H9 (cell line): ENCODE results near the gene BCL2L2. TPM values are rescaled to one million over a fixed set of nuclear protein-coding genes. Genes with fewer than 3 reads are reported as not detected.

Experiments used
- DNase-seq: peaks from one replicate; pipeline ENCODE4 v3.0.0-alpha.2; 2017
- H2AFZ ChIP-seq: one replicate; pipeline ENCODE4 v1.6.1; 2013; ENCODE audit warnings: mild to moderate bottlenecking, low read length, control low read depth, moderate library complexity
- H2AK5ac ChIP-seq: 2 replicates; pipeline ENCODE4 v1.6.1; 2013; ENCODE audit warnings: low read length, control low read depth, mixed read lengths; ENCODE audit not compliant: insufficient read length
- H2BK120ac ChIP-seq: one replicate; pipeline ENCODE4 v1.6.1; 2013; ENCODE audit warnings: low read depth, mild to moderate bottlenecking, low read length, control low read depth, inconsistent platforms; ENCODE audit not compliant: poor library complexity, severe bottlenecking
- H2BK12ac ChIP-seq: 2 replicates; pipeline ENCODE4 v1.6.1; 2013; ENCODE audit warnings: low read length, control low read depth, mixed read lengths, low read depth; ENCODE audit not compliant: insufficient read length
- H2BK15ac ChIP-seq: 2 replicates; pipeline ENCODE4 v1.6.1; 2013; ENCODE audit warnings: low read depth, low read length, control low read depth
- H2BK20ac ChIP-seq: one replicate; pipeline ENCODE4 v1.6.1; 2013; ENCODE audit warnings: low read depth, mild to moderate bottlenecking, low read length, control low read depth, inconsistent platforms; ENCODE audit not compliant: poor library complexity, severe bottlenecking
- H2BK5ac ChIP-seq: 2 replicates; pipeline ENCODE4 v1.6.1; 2013; ENCODE audit warnings: low read length, control low read depth, mixed read lengths; ENCODE audit not compliant: insufficient read length
- H3K14ac ChIP-seq: 2 replicates; pipeline ENCODE4 v1.6.1; 2013; ENCODE audit warnings: low read length, control low read depth; ENCODE audit not compliant: insufficient read depth
- H3K18ac ChIP-seq: 2 replicates; pipeline ENCODE4 v1.6.1; 2013; ENCODE audit warnings: low read depth, mild to moderate bottlenecking, mixed read lengths, low read length, control low read depth; ENCODE audit not compliant: insufficient read length
- H3K23ac ChIP-seq: 2 replicates; pipeline ENCODE4 v1.6.1; 2013; ENCODE audit warnings: low read length, control low read depth, mixed read lengths, low read depth; ENCODE audit not compliant: insufficient read length
- H3K23me2 ChIP-seq: 2 replicates; pipeline ENCODE4 v1.6.1; 2013; ENCODE audit warnings: low read depth, mild to moderate bottlenecking, mixed read lengths, low read length, control low read depth; ENCODE audit not compliant: insufficient read length, poor library complexity, severe bottlenecking
- H3K27ac ChIP-seq: 2 replicates; pipeline ENCODE4 v1.5.1; 2013; ENCODE audit warnings: low read length, control low read depth, mixed read lengths, low read depth; ENCODE audit not compliant: insufficient read length
- H3K27me3 ChIP-seq: 2 replicates; pipeline ENCODE4 v1.6.1; 2013; ENCODE audit warnings: low read length, control low read depth, inconsistent platforms; ENCODE audit not compliant: insufficient read depth
- H3K4ac ChIP-seq: 2 replicates; pipeline ENCODE4 v1.6.1; 2013; ENCODE audit warnings: low read depth, mild to moderate bottlenecking, control low read depth, inconsistent platforms, low read length, moderate library complexity
- H3K4me1 ChIP-seq: 2 replicates; pipeline ENCODE4 v1.6.1; 2013; ENCODE audit warnings: low read length, control low read depth, inconsistent platforms; ENCODE audit not compliant: insufficient read depth
- H3K4me2 ChIP-seq: 2 replicates; pipeline ENCODE4 v1.6.1; 2013; ENCODE audit warnings: low read length, control low read depth, mixed read lengths; ENCODE audit not compliant: insufficient read length, insufficient read depth
- H3K56ac ChIP-seq: 2 replicates; pipeline ENCODE4 v1.6.1; 2013; ENCODE audit warnings: low read depth, mild to moderate bottlenecking, mixed read lengths, low read length, control low read depth; ENCODE audit not compliant: insufficient read length
- H3K79me1 ChIP-seq: 2 replicates; pipeline ENCODE4 v1.6.1; 2013; ENCODE audit warnings: low read depth, mild to moderate bottlenecking, moderate library complexity, low read length, control low read depth, inconsistent platforms; ENCODE audit not compliant: insufficient read depth, poor library complexity, severe bottlenecking
- H3K79me2 ChIP-seq: 2 replicates; pipeline ENCODE4 v1.6.1; 2013; ENCODE audit warnings: low read length, control low read depth, inconsistent platforms; ENCODE audit not compliant: insufficient read depth
- H3K9ac ChIP-seq: 2 replicates; pipeline ENCODE4 v1.6.1; 2013; ENCODE audit warnings: low read length, control low read depth, mixed read lengths; ENCODE audit not compliant: insufficient read length; ENCODE audit errors: extremely low read depth
- H3K9me3 ChIP-seq: one replicate; pipeline ENCODE4 v1.6.1; 2013; ENCODE audit warnings: low read depth, low read length, inconsistent platforms; ENCODE audit not compliant: control insufficient read depth
- H3T11ph ChIP-seq: one replicate; pipeline ENCODE4 v1.6.1; 2013; ENCODE audit warnings: mild to moderate bottlenecking, low read length, control low read depth, inconsistent platforms
- H4K20me1 ChIP-seq: one replicate; pipeline ENCODE4 v1.6.1; 2013; ENCODE audit not compliant: control insufficient read depth, insufficient read length, insufficient read depth
- H4K5ac ChIP-seq: 2 replicates; pipeline ENCODE4 v1.6.1; 2013; ENCODE audit warnings: low read depth, mild to moderate bottlenecking, mixed read lengths, low read length, control low read depth; ENCODE audit not compliant: insufficient read length
- H4K8ac ChIP-seq: replicated peaks from 2 replicates; pipeline ENCODE4 v1.6.1; 2013; ENCODE audit warnings: low read length, control low read depth, mixed read lengths, low read depth; ENCODE audit not compliant: insufficient read length
- H4K91ac ChIP-seq: 2 replicates; pipeline ENCODE4 v1.6.1; 2013; ENCODE audit warnings: low read depth, mild to moderate bottlenecking, moderate library complexity, mixed read lengths, low read length, control low read depth; ENCODE audit not compliant: insufficient read length
- H3K27ac Mint-ChIP-seq, 3 experiments: 2 replicates in 2 of 3; 3 replicates in 1 of 3; pipeline ENCODE4 v1.8.0; 2020 to 2021; ENCODE audit warnings: mixed read lengths in 3 of 3, mild to moderate bottlenecking in 1 of 3, moderate library complexity in 1 of 3
- H3K27me3 Mint-ChIP-seq: 2 replicates; pipeline ENCODE4 v1.8.0; 2021; ENCODE audit warnings: low read depth, mild to moderate bottlenecking, moderate library complexity, mixed read lengths
- H3K36me3 Mint-ChIP-seq, 3 experiments: 2 replicates in 2 of 3; 3 replicates in 1 of 3; pipeline ENCODE4 v1.8.0; 2020 to 2021; ENCODE audit warnings: low read depth in 3 of 3, mixed read lengths in 3 of 3; ENCODE audit not compliant: insufficient read depth in 1 of 3
- H3K4me1 Mint-ChIP-seq, 2 experiments: 2 replicates each; pipeline ENCODE4 v1.8.0; 2020; ENCODE audit warnings: mixed read lengths in 2 of 2
- H3K4me3 Mint-ChIP-seq, 2 experiments: 2 replicates in 1 of 2; 3 replicates in 1 of 2; pipeline ENCODE4 v1.8.0; 2020 to 2021; ENCODE audit warnings: mild to moderate bottlenecking in 2 of 2, mixed read lengths in 2 of 2, moderate library complexity in 1 of 2
- H3K9me3 Mint-ChIP-seq, 2 experiments: 2 replicates in 1 of 2; 3 replicates in 1 of 2; pipeline ENCODE4 v1.8.0; 2020; ENCODE audit warnings: mild to moderate bottlenecking in 2 of 2, mixed read lengths in 2 of 2, moderate library complexity in 1 of 2
- WGBS: extraction: QIAGEN DNeasy Blood & Tissue Kit; methylation state at CpG from one replicate; pipeline ENCODE4 v1.1.7; 2013; ENCODE audit warnings: missing lambda C conversion rate, low lambda C conversion rate, mixed read lengths; ENCODE audit not compliant: insufficient read length; ENCODE audit errors: extremely low coverage; 5-methylcytosine and 5-hydroxymethylcytosine counted together
- total RNA-seq: library from RNA; stranded (reverse); gene quantifications from 2 replicates; pipeline ENCODE4 v1.2.1, GENCODE V29; 2021
- TF ChIP-seq, protein P1 (sequence below): fragments of 200-600 bp; sonication (generic); conservative IDR thresholded peaks from 3 replicates; pipeline ENCODE4 v1.8.0; 2021; ENCODE audit warnings: antibody characterized with exemption, mild to moderate bottlenecking

Gene BCL2L2
- total RNA-seq, 1 experiment from 2014 or later: 8.4 TPM

DNA sequence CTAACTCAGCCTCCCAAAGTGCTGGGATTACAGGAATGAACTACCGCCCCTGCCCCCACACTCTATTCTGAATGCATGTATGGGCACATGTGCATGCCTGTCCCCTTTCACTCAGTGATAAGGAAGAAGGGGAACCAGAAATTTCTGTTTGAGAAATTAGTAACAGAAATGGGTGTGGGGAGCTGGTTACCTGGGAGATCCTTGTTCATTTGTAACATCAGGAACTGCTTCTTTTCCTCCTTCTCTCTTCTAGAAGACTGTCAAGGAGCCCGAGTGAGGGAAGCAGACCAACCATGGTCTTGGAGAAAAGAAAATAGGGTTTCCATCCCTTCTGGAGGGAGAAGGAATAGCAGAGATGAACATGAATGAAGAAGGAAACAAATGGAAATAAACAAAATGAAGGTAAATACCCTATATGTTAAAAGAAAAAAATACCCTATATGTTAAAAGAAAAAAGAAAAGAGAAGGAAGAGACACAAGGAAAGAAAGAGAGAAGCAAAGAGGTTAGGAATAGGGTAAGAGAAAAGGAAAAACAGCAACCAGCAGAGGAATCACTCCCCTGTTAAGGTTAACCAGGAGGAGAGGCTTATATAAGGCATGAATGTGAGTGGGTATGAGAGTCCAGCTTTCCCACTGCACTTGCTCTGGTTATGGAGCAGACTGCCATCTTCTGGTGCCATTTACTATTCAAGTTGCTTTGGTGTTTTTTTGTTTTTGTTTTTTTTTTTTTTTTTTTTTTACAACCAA, 7.2 kb upstream of the BCL2L2 start:
- no peak overlapping the region for H4K91ac ChIP-seq
- DNase-seq: no peak
- no peak overlapping the region for H3K18ac ChIP-seq
- H3K27me3 Mint-ChIP-seq: peaks cover 82% of the 10 kb centered on the region
- H3K9me3 Mint-ChIP-seq: no peaks in the 10 kb centered on the region; a peak in 1 of 5 replicates
- H3K14ac ChIP-seq: no peak overlapping the region
- H2AK5ac ChIP-seq: no peak overlapping the region
- peaks cover 15 to 24% of the 10 kb centered on the region in 2 experiments for H3K4me1 Mint-ChIP-seq
- H3K79me2 ChIP-seq: no peaks in the 10 kb centered on the region
- H3K27ac Mint-ChIP-seq: no peak overlapping the region
- no peaks in the 10 kb centered on the region for H4K20me1 ChIP-seq
- H3K4ac ChIP-seq: no peak overlapping the region
- no peak overlapping the region for H4K8ac ChIP-seq
- no peak overlapping the region for H3K23ac ChIP-seq
- peaks cover 26% of the 10 kb centered on the region for H3K27me3 ChIP-seq
- H3K36me3 Mint-ChIP-seq: peaks cover 0 to 10% (median 0%) of the 10 kb centered on the region in 3 experiments; a peak in 1 of 7 replicates
- no CpG with 5 or more reads among the region's 2 CpGs for WGBS
- no peak overlapping the region; a peak in 1 of 5 replicates for H3K4me3 Mint-ChIP-seq
- H3K23me2 ChIP-seq: peaks cover 17% of the 10 kb centered on the region
- H3K9me3 ChIP-seq: no peaks in the 10 kb centered on the region
- H3K4me2 ChIP-seq: no peak overlapping the region
- TF ChIP-seq, protein P1, sequence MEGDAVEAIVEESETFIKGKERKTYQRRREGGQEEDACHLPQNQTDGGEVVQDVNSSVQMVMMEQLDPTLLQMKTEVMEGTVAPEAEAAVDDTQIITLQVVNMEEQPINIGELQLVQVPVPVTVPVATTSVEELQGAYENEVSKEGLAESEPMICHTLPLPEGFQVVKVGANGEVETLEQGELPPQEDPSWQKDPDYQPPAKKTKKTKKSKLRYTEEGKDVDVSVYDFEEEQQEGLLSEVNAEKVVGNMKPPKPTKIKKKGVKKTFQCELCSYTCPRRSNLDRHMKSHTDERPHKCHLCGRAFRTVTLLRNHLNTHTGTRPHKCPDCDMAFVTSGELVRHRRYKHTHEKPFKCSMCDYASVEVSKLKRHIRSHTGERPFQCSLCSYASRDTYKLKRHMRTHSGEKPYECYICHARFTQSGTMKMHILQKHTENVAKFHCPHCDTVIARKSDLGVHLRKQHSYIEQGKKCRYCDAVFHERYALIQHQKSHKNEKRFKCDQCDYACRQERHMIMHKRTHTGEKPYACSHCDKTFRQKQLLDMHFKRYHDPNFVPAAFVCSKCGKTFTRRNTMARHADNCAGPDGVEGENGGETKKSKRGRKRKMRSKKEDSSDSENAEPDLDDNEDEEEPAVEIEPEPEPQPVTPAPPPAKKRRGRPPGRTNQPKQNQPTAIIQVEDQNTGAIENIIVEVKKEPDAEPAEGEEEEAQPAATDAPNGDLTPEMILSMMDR: no peak; the same call in 2 of the 3 replicates
- H2BK12ac ChIP-seq: no peak overlapping the region
- no peak overlapping the region for H3T11ph ChIP-seq
- no peaks in the 10 kb centered on the region for H3K4me1 ChIP-seq
- no peaks in the 10 kb centered on the region for H3K79me1 ChIP-seq
- no peak overlapping the region for H3K56ac ChIP-seq
- H3K9ac ChIP-seq: no peak overlapping the region
- no peak overlapping the region for H2BK15ac ChIP-seq
- no peak overlapping the region for H4K5ac ChIP-seq
- H2AFZ ChIP-seq: no peak overlapping the region
- H2BK5ac ChIP-seq: no peak overlapping the region
- no peak overlapping the region for H2BK120ac ChIP-seq
- no peak overlapping the region for H2BK20ac ChIP-seq
- no peak overlapping the region for H3K27ac ChIP-seq
